ENCODE data around the gene H2BK1. TPM values are rescaled to one million over a fixed set of nuclear protein-coding genes. Genes with fewer than 3 reads are reported as not detected.

H2BK1 gene
- polyA plus RNA-seq, 3 donors, result not detected

DNA sequence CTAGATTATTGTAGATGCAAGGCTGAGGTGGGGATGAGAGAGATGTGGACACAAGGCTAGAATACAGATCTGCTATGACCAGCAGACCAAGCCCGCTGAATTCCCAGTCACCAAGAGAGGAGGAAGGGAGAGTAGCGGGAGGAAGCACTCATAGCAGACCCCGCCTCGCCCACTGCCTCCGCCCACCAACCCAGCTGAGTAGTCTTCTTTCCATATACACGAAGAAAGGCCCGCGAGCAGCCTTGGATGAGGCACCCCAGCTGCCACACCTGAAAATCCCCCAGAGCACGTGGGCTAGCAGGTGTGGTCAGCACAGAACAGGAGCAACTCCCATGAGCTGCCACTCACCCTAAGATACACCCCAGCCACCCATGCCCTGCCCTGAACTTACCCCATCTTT, 7.9 kb upstream of the H2BK1 start:
- DNase-seq, result no peak
- H3K9me3 ChIP-seq (replicated peaks in 1 of 2; ENCODE audit: control insufficient read depth in 1 of 2, insufficient read depth in 1 of 2, low read length in 2 of 2), result no peaks in the 10 kb centered on the region
- peaks cover 83 to 96% of the 10 kb centered on the region in 2 donors for H3K36me3 Mint-ChIP-seq

DNA sequence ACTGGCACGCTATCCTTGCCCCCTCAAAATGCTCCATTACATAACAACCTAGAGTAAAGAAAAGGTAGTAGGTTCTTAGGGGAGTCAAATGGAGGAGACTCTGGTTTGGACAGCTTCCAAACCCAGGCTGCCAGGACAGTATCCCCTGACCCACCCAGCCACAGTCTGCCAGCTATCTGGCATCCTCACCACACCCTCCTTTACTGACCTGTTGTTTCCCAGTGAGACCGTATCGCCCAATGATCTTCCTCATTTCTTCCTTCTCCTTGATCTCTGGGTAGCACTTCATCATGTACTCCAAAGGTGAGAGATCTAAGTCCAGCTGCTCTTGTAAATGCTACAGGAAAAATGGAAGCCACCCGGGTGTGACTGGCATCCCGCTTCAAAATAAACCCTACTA, 5.1 kb upstream of the H2BK1 start:
- Histone ChIP-seq H3K4me3 (replicated peaks in 1 of 3; ENCODE audit: low read depth in 2 of 3, low read length in 3 of 3) (no peak overlapping the region), H3K9ac (ENCODE audit: insufficient read depth, low read length, poor library complexity, severe bottlenecking) (no peak overlapping the region), H3K4me2 (replicated peaks; ENCODE audit: extremely low read depth, low read length, poor library complexity, severe bottlenecking) (no peak overlapping the region), H3K79me2 (ENCODE audit: insufficient read depth, low read length) (no peaks in the 10 kb centered on the region), H3K27ac (ENCODE audit: low read depth in 1 of 2, low read length in 2 of 2) (no peak overlapping the region), H4K20me1 (ENCODE audit: insufficient read depth, low read length) (no peaks in the 10 kb centered on the region), H3K4me1 (ENCODE audit: control insufficient read depth in 1 of 2, insufficient read depth in 2 of 2, low read length in 2 of 2) (no peaks in the 10 kb centered on the region), H2AFZ (ENCODE audit: insufficient read depth, low read depth, low read length, poor library complexity, severe bottlenecking) (no peak overlapping the region), H3K9me3 (replicated peaks in 1 of 2; ENCODE audit: control insufficient read depth in 1 of 2, insufficient read depth in 1 of 2, low read length in 2 of 2) (no peaks in the 10 kb centered on the region), H3K36me3 (replicated peaks in 1 of 2; ENCODE audit: control insufficient read depth in 1 of 2, insufficient read depth in 2 of 2, low read length in 2 of 2) (peaks cover 66 to 85% of the 10 kb centered on the region in 2 donors), H3K27me3 (ENCODE audit: control insufficient read depth in 2 of 2, insufficient read depth in 2 of 2, low read length in 2 of 2) (no peaks in the 10 kb centered on the region)
- Mint-ChIP-seq H3K4me3 (no peak overlapping the region), H3K4me1 (no peaks in the 10 kb centered on the region), H3K9me3 (peaks cover 0 to 1% (median 0%) of the 10 kb centered on the region in 7 donors), H3K27ac (no peak overlapping the region), H3K36me3 (peaks cover 80 to 87% of the 10 kb centered on the region in 2 donors), H3K27me3 (ENCODE audit: low read depth in 3 of 3) (peaks cover 0 to 3% (median 0%) of the 10 kb centered on the region in 3 donors)
- intact Hi-C loops (cut with micrococcal nuclease), result no loop called here
- no peak for DNase-seq
- WGBS (ENCODE audit: insufficient coverage), result 100% methylated on average over 2 of the region's 5 CpGs
- TF ChIP-seq, protein P1, sequence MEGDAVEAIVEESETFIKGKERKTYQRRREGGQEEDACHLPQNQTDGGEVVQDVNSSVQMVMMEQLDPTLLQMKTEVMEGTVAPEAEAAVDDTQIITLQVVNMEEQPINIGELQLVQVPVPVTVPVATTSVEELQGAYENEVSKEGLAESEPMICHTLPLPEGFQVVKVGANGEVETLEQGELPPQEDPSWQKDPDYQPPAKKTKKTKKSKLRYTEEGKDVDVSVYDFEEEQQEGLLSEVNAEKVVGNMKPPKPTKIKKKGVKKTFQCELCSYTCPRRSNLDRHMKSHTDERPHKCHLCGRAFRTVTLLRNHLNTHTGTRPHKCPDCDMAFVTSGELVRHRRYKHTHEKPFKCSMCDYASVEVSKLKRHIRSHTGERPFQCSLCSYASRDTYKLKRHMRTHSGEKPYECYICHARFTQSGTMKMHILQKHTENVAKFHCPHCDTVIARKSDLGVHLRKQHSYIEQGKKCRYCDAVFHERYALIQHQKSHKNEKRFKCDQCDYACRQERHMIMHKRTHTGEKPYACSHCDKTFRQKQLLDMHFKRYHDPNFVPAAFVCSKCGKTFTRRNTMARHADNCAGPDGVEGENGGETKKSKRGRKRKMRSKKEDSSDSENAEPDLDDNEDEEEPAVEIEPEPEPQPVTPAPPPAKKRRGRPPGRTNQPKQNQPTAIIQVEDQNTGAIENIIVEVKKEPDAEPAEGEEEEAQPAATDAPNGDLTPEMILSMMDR (IDR thresholded peaks at IDR 0.05), result no peak

More for the DNA sequence above, 7.9 kb upstream of the H2BK1 start:
- Histone ChIP-seq H3K4me3 (replicated peaks in 1 of 3; ENCODE audit: low read depth in 2 of 3, low read length in 3 of 3) (no peak overlapping the region), H3K27ac (ENCODE audit: low read depth in 1 of 2, low read length in 2 of 2) (no peak overlapping the region), H3K79me2 (ENCODE audit: insufficient read depth, low read length) (no peaks in the 10 kb centered on the region), H2AFZ (ENCODE audit: insufficient read depth, low read depth, low read length, poor library complexity, severe bottlenecking) (no peak overlapping the region), H3K4me1 (ENCODE audit: control insufficient read depth in 1 of 2, insufficient read depth in 2 of 2, low read length in 2 of 2) (no peaks in the 10 kb centered on the region), H3K4me2 (replicated peaks; ENCODE audit: extremely low read depth, low read length, poor library complexity, severe bottlenecking) (no peak overlapping the region), H3K27me3 (ENCODE audit: control insufficient read depth in 2 of 2, insufficient read depth in 2 of 2, low read length in 2 of 2) (no peaks in the 10 kb centered on the region), H3K36me3 (replicated peaks in 1 of 2; ENCODE audit: control insufficient read depth in 1 of 2, insufficient read depth in 2 of 2, low read length in 2 of 2) (peaks cover 82 to 100% of the 10 kb centered on the region in 2 donors), H4K20me1 (ENCODE audit: insufficient read depth, low read length) (no peaks in the 10 kb centered on the region), H3K9ac (ENCODE audit: insufficient read depth, low read length, poor library complexity, severe bottlenecking) (no peak overlapping the region)
- peaks cover 0 to 3% (median 0%) of the 10 kb centered on the region in 3 donors for H3K27me3 Mint-ChIP-seq (ENCODE audit: low read depth in 3 of 3)
- H3K4me1 Mint-ChIP-seq, result no peaks in the 10 kb centered on the region
- H3K4me3 Mint-ChIP-seq, result no peak overlapping the region
- peaks cover 0 to 2% (median 0%) of the 10 kb centered on the region in 7 donors for H3K9me3 Mint-ChIP-seq
- TF ChIP-seq, protein P1 (IDR thresholded peaks at IDR 0.05), result no peak
- WGBS (ENCODE audit: insufficient coverage), result 96% methylated on average over 6 of the region's 9 CpGs
- intact Hi-C loops (cut with micrococcal nuclease), result no loop called here
- H3K27ac Mint-ChIP-seq, result no peak overlapping the region

All from CD14-positive monocyte (primary cell).